NCI-H1694 treated with DMSO at 0.1 percent for 48 hours (cell line): Measurements from ENCODE around the gene IPO4.
"Not testable (repeated sequence)": the region's sequence is repeated elsewhere in the genome, so short reads cannot be mapped to it uniquely, and the experiment has no call there.

Experiments
- DNase-seq: peaks from one replicate; lab custom pipeline; 2025; lab: John Stamatoyannopoulos, UW

IPO4 gene

GRCh38 chr14:24188251-24189058, at the start of gene IPO4:
IPO4 (minus strand) TSS chr14:24188816; CDS start chr14:24188787, 29 bp downstream.
- DNase-seq, result peak; percentile 96

- DNase-seq, result no peak
Measured at GRCh38 chr14:24238123-24238522, 49.5 kb upstream of the IPO4 start.

GRCh38 chr14:24237463-24237955, 48.9 kb upstream of the IPO4 start:
- DNase-seq, result no peak

- DNase-seq, result no peak
Measured at GRCh38 chr14:24236689-24237462, 48.3 kb upstream of the IPO4 start.

- DNase-seq, result no peak
Measured at GRCh38 chr14:24235804-24236688, 47.4 kb upstream of the IPO4 start.

GRCh38 chr14:24234095-24235005, 45.7 kb upstream of the IPO4 start:
- DNase-seq, result no peak

- no peak for DNase-seq
Measured at GRCh38 chr14:24233538-24233866, 44.9 kb upstream of the IPO4 start.

- DNase-seq, result peak; percentile 85
Measured at GRCh38 chr14:24232645-24233537, 44.3 kb upstream of the IPO4 start, which contains the start of gene GMPR2. GMPR2 (plus strand) TSS chr14:24232929; CDS start chr14:24233254, 325 bp downstream.

- DNase-seq, result peak; percentile 91
Measured at GRCh38 chr14:24232121-24232644, 43.6 kb upstream of the IPO4 start, which contains the start of gene NEDD8. NEDD8 (minus strand) TSS chr14:24232367; CDS start chr14:24232267, 100 bp downstream.

- DNase-seq, result no peak
Measured at GRCh38 chr14:24231263-24232120, 42.9 kb upstream of the IPO4 start.

- DNase-seq, result no peak
Measured at GRCh38 chr14:24228902-24229301, 40.3 kb upstream of the IPO4 start.

GRCh38 chr14:24226473-24226872, 37.9 kb upstream of the IPO4 start:
- no peak for DNase-seq

- no peak for DNase-seq
Measured at GRCh38 chr14:24224618-24225071, 36.0 kb upstream of the IPO4 start.

- DNase-seq, result not testable (repeated sequence)
Measured at GRCh38 chr14:24222987-24223386, 34.4 kb upstream of the IPO4 start.

- no peak for DNase-seq
Measured at GRCh38 chr14:24219521-24219920, 30.9 kb upstream of the IPO4 start.

- no peak for DNase-seq
Measured at GRCh38 chr14:24219080-24219479, 30.5 kb upstream of the IPO4 start.

- not testable (repeated sequence) for DNase-seq
Measured at GRCh38 chr14:24216876-24217275, 28.3 kb upstream of the IPO4 start.

GRCh38 chr14:24216345-24216699, 27.7 kb upstream of the IPO4 start:
- no peak for DNase-seq
